T follicular helper cell (primary cell): ENCODE results near the gene TRIM33.
"Not testable (repeated sequence)": the region's sequence is repeated elsewhere in the genome, so short reads cannot be mapped to it uniquely, and the experiment has no call there.

Experiments
- DNase-seq: peaks from one replicate; pipeline ENCODE4 v3.0.0-alpha.2; 2020; ENCODE audit warnings: low read depth

The TRIM33 gene

DNA sequence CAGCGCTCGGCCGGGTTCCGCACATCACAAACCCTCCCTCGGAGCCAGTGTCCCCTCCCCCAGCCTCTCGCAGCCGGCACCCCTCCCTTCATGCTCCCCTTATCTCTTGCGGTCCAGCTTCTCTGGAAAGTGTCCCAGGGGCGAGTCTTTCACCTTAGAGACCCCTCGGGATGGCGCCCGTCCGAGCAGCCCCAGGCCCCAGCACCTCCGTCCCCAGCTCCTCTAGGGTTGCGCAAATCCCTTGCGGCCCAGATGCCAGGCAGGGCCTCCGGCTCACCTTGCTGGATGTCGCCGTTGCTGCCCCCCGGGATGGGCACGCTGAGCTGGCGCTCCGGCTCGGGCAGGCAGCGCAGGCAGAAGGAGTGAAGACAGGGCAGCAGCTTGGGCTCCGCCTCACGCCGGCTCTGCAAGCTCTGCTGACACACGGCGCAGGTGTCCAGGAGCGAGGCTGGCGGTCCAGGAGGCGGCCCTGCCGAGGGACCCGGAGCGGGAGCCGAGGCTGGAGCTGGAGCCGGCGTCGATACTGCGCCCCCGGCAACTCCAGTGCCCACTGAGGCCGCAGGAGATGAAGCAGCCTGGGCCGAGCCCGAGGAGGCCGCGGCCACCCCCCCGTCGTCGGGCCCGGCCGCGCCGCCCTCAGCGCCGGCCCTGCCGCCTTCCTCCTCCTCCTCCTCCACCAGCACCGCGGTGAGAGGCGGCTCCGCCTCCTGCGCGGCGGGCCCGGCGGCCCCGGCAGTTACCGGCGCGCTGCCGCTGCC is 550 bp downstream of the TRIM33 start:
- DNase-seq: peak; percentile 19

- no peak for DNase-seq
These were observed 1.3 kb downstream of the TRIM33 start for GRCh38 chr1:114509596-114510273.

GRCh38 chr1:114508386-114508898 is 2.6 kb downstream of the TRIM33 start:
- DNase-seq: no peak

DNA sequence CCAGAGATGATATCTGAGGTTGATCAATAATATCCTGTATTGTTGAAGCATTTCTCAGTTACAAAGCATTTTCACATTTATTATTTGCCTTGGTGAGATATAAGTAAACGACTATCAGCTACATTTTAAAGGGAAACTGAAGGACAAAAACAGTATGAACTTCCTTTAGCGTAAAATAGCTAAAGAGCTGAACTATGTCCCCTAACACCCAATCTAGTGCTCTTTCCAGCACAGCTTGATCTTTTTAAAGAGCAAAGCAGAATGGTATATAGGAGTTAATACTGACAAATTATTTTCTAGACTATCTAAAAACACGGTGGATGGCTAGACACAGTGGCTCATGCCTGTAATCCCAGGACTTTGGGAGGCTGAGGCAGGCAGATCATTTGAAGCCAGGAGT is 3.5 kb downstream of the TRIM33 start:
- DNase-seq: no peak

DNA sequence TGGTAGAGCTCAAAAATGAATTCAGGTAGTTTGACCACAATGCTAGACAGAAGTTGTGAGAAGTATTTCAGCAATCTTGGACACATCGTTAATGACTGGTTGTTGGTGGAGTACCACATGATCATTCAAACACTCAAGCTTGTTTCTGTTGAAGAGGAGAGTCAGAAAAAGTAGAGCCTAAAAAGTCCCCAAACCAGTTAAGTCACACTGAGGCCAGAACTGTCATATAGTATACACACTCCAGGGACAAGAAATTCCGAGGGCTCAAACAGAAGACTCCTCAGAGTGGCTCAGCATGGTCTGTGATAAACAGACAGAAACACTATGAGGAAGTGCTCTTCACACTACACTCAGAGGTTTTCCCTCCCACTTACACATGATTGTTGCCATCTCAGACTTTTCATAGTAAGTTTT is 5.8 kb downstream of the TRIM33 start:
- DNase-seq: no peak

GRCh38 chr1:114503916-114504422 is 7.0 kb downstream of the TRIM33 start:
- no peak for DNase-seq

- DNase-seq: no peak
These were observed 8.9 kb downstream of the TRIM33 start for GRCh38 chr1:114502080-114502479.

DNA sequence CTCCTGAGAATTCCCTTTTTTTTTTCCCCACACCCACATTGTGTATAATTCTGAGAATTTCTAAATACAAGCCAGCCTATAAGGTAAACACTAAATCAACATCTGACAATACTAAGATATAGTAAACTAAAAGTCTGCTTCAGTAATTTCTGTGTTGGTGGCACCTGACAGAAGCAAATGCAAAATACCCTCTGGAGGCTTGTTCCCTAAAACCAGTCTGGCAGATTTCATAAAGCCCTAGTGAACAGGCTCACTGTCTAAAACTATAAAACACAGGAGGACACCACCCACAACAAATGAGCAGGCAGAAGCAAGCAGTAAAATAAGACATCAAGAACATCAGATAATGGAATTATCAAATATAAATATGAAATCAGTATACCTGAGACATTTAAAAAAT is 11.5 kb downstream of the TRIM33 start:
- DNase-seq: no peak

- no peak for DNase-seq
These were observed 14.9 kb downstream of the TRIM33 start for GRCh38 chr1:114496089-114496488.

DNA sequence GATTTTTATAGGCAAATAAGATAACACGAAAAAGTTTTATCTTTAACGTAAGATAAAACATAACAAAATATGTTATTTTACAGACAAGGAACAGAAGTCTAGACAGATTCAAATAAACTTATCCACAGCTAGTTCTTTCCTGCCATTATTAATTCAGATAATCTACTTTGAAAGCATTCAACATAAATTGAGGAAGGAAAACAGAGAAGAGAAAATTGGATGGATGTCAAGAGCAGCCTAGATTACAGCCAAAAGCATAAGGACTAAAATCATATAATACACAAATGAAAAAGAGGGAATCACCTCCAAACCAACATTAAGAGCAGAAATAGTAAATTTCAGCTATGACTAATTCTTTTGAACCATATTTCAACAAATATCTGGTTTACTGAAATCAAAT is 15.5 kb downstream of the TRIM33 start:
- no peak for DNase-seq

GRCh38 chr1:114492978-114493377 is 18.0 kb downstream of the TRIM33 start:
- no peak for DNase-seq

DNA sequence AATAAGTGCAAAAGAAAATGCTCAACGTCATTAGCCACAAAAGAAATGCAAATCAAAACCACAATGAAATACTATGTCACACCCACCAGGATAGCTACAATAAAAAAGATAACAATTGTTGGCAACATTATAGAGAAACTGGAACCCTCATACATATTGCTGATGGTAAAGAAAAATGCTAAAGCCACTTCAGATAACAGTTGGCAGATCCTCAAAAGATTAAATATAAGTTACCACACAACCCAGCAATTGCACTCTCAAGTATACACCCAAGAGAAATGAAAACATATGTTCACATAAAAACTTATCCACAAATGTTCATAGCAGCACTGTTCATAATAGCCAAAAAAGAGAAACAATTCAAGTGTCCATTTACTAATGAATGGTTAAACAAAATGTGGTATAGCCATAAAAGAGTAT is 20.7 kb downstream of the TRIM33 start:
- no peak for DNase-seq

DNA sequence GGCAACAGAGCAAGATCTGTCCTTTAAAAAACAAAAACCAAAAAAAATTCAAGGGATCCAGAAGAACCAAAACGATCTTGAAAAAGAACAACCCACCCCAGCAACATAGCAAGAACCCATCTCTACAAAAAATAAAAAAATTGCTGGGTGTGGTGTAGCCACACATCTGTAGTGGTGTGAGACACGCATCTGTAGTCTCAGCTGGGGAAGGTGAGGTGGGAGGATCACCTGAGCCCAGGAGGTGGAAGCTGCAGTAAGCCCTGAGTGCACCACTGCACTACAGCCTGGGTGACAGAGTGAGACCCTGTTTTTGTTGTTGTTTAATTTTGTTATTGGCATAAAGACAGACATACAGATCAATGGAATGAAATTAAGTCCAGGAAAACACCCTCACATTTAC is 22.3 kb downstream of the TRIM33 start:
- DNase-seq: no peak

GRCh38 chr1:114485286-114485685 is 25.7 kb downstream of the TRIM33 start:
- no peak for DNase-seq

- DNase-seq: no peak
These were observed 28.4 kb downstream of the TRIM33 start for GRCh38 chr1:114482585-114482984.

DNA sequence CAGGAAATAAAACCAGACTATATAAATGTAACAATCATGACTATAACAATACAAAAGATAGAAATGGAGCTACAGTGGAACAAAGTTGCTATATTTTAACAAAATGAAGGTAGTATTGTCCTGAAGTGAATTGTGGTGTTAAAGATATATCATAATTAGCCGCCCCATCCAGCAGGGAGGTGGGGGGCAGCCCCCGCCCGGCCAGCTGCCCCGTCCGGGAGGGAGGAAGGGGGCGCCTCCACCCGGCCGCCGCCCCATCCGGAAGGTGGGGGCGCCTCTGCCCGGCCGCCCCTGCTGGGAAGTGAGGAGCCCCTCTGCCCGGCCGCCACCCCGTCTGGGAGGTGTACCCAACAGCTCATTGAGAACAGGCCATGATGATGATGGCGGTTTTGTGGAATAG is 31.4 kb downstream of the TRIM33 start:
- not testable (repeated sequence) for DNase-seq

DNA sequence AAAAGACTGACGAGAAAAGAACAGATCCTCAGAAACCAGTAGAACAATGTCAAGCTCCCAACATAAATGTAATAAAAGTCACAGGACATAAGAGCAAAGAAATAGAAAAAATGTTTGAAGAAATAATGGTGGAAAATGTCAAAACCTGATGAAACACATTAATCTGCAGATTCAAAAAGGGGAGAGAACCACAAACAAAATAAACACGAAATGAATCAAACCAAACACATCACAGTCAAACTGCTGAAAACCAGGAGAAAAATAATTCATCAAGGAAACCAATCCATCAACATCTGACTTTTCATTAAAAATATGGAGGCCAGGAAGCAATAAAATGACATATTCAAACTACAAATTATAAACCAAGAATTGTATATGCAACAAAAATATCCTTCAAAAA is 31.9 kb downstream of the TRIM33 start:
- no peak for DNase-seq

DNA sequence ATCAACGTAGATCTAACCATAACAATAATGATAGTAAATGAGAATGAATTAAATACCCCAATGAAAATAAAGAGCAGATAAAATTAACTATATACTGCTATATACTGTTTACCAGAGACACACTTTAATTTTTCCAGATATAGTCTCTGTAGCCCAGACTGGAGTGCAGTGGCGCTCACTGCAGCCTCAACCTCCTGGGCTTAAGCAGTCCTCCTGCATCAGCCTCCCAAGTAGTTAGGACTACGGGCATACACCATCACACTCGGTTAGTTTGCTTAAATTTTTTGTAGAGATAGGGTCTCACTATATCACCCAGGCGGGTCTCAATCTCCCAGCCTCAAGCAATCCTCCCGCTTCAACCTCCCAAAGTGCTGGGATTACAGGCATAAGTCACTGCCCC is 37.2 kb downstream of the TRIM33 start:
- DNase-seq: no peak

- DNase-seq: no peak
These were observed 38.6 kb downstream of the TRIM33 start for GRCh38 chr1:114472408-114472807.

- DNase-seq: no peak
These were observed 40.3 kb downstream of the TRIM33 start for GRCh38 chr1:114470681-114471080.

DNA sequence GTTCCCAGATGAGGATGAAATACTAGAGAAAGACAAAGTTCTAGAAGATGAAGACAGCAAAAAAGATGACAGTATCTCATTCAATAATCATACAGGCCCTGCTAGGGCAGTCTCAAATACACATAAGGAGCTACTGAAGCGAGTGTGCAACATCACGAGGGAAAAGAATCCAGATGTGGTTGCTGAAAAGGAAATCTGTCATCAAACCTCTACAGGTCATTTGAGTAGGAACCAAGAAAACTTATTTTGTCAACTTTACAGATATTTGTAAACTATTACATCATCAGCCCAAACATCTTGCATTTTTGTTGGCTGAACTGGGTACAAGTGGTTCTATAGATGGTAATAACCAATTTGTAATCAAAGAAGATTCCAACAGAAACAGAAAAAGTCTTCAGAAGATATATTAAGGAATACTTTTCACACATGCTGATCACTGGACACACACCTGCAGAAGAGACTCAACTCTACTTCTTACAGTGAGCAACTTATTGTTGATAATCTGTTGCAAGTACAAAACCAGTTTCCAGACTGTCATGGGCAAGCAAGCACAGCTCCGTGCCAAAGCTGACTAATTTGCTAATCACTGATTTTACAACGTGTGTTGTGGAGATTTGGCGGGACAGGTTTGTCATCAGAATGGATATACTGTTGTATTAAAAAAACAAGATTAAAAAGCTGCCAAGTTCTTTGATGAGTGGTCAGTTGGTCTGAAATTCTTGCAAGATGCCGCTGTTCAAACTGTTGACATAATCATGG is 42.1 kb downstream of the TRIM33 start:
- no peak for DNase-seq

DNA sequence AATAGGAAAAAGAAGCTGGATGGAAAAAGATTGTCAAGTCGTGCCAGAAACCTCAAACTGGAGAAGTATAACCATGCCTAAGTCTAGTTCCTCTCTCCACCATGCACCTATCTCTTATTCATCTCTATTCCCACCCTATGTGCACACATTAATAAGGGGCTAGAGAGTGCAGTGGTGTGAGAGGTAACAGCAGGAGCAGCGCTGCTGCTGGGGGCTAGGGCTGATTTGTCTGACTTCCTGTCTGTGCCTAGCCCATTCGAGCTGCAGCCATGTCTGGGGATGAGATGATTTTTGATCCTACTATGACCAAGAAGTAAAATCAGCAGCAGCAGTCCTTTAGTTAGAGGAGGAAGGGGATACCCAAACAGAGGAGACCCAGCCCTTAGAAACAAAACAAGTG is 43.0 kb downstream of the TRIM33 start:
- DNase-seq: no peak
